Adipocyte (in vitro differentiated cells): Measurements from ENCODE around the gene MAP4K3.
"Not testable (repeated sequence)": the region's sequence is repeated elsewhere in the genome, so short reads cannot be mapped to it uniquely, and the experiment has no call there.

Experiments
- DNase-seq: peaks from one replicate; pipeline ENCODE4 v3.0.0-alpha.2; 2015; ENCODE audit warnings: low read depth
- H3K27me3 ChIP-seq: replicated peaks from 2 replicates; pipeline ENCODE4 v1.7.0; 2013; ENCODE audit warnings: mild to moderate bottlenecking, low read length, moderate library complexity; ENCODE audit not compliant: control insufficient read depth, insufficient read depth
- H3K36me3 ChIP-seq: 2 replicates; pipeline ENCODE4 v1.7.0; 2013; ENCODE audit warnings: low read length, mild to moderate bottlenecking, moderate library complexity; ENCODE audit not compliant: control insufficient read depth, insufficient read depth, severe bottlenecking
- H3K4me1 ChIP-seq: 2 replicates; pipeline ENCODE4 v1.7.0; 2013; ENCODE audit warnings: mild to moderate bottlenecking, low read length, moderate library complexity; ENCODE audit not compliant: control insufficient read depth, insufficient read depth
- H3K4me3 ChIP-seq: 2 replicates; pipeline ENCODE4 v1.7.0; 2013; ENCODE audit warnings: mild to moderate bottlenecking, low read length, moderate library complexity
- H3K9ac ChIP-seq: 2 replicates; pipeline ENCODE4 v1.7.0; 2013; ENCODE audit warnings: mild to moderate bottlenecking, low read length, moderate library complexity
- H3K9me3 ChIP-seq: 2 replicates; pipeline ENCODE4 v1.7.0; 2013; ENCODE audit warnings: mild to moderate bottlenecking, low read length, moderate library complexity; ENCODE audit not compliant: control insufficient read depth

The MAP4K3 gene

GRCh38 chr2:39321056-39322035 is 115.7 kb downstream of the MAP4K3 start:
- peaks cover 68% of the 10 kb centered on the region for H3K36me3 ChIP-seq
- H3K27me3 ChIP-seq, H3K9me3 ChIP-seq, H3K9ac ChIP-seq, H3K4me3 ChIP-seq, DNase-seq, H3K4me1 ChIP-seq: not testable (repeated sequence)

- Histone ChIP-seq H3K9ac (no peak overlapping the region), H3K9me3 (no peaks in the 10 kb centered on the region), H3K27me3 (no peaks in the 10 kb centered on the region), H3K4me3 (no peak overlapping the region), H3K36me3 (peaks cover 62% of the 10 kb centered on the region), H3K4me1 (no peaks in the 10 kb centered on the region)
- DNase-seq = no peak
Observed at GRCh38 chr2:39320162-39320561, 116.9 kb downstream of the MAP4K3 start.

DNA sequence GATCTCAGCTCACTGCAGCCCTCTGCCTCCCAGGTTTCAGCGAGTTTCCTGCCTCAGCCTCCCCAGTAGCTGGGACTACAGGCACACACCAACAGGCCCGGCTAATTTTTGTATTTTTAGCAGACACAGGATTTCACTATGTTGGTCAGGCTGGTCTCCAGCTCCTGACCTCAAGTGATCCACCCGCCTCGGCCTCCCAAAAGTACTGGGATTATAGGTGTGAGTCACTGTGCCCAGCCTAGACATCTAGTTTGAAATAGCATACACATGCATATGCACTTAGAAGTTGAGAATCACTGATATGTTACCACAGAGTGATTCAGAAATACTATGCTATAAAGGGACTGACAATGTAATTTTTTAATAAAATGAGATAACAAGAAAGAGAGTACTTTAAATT is 123.5 kb downstream of the MAP4K3 start:
- Histone ChIP-seq H3K4me1 (no peaks in the 10 kb centered on the region), H3K27me3 (no peaks in the 10 kb centered on the region), H3K9ac (no peak overlapping the region), H3K9me3 (no peaks in the 10 kb centered on the region), H3K36me3 (peaks cover 64% of the 10 kb centered on the region), H3K4me3 (no peak overlapping the region)
- DNase-seq = peak; percentile 74

DNA sequence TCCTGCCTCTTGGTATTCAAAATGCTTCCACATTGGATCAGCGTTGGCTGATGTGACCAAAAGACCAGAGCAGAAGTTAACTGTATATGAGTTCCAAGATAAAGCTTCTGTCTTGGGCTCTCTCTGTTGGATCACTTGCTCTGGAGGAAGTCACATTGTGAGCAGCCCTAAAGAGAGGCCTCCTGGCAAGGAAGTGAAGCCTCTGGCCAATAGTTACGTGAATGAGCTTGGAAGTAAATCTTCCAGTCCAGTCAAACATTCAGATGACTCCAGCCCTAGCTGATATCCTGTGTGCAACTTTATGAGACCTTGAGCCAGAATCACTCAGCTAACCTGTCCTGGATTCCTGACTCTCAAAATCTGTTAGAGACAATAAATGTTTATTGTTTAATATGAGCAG is 125.6 kb downstream of the MAP4K3 start:
- no peaks in the 10 kb centered on the region for H3K4me1 ChIP-seq
- H3K27me3 ChIP-seq = no peaks in the 10 kb centered on the region
- no peak for DNase-seq
- peaks cover 76% of the 10 kb centered on the region for H3K36me3 ChIP-seq
- no peak overlapping the region for H3K9ac ChIP-seq
- H3K4me3 ChIP-seq = no peak overlapping the region
- H3K9me3 ChIP-seq = no peaks in the 10 kb centered on the region

GRCh38 chr2:39308778-39309177 is 128.3 kb downstream of the MAP4K3 start:
- Histone ChIP-seq H3K4me1 (peaks cover 13% of the 10 kb centered on the region), H3K9me3 (no peaks in the 10 kb centered on the region), H3K4me3 (no peak overlapping the region), H3K27me3 (no peaks in the 10 kb centered on the region), H3K36me3 (peaks cover 61% of the 10 kb centered on the region), H3K9ac (no peak overlapping the region)
- no peak for DNase-seq

DNA sequence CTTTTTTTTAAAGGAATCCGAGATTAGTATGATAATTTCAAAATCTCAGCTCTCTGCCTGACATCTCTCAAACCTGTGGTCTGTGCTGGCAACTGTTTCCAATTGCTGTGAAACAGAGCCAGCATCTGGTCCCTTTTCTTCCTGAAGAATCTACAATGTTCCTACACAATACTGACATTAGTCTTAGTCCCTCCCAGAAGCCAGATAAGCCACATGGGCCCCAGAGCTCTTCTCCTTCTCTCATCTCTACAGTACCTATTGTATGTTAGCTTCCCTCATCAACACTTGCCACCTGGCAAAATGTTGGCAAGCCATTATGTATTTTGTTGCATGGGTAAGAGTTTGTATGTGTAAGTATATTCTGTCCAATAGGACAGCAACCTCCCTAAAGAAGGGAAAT is 130.5 kb downstream of the MAP4K3 start:
- Histone ChIP-seq H3K9ac (no peak overlapping the region), H3K9me3 (no peaks in the 10 kb centered on the region), H3K36me3 (peaks cover 42% of the 10 kb centered on the region), H3K27me3 (no peaks in the 10 kb centered on the region), H3K4me1 (peaks cover 13% of the 10 kb centered on the region), H3K4me3 (no peak overlapping the region)
- peak; percentile 8 for DNase-seq

DNA sequence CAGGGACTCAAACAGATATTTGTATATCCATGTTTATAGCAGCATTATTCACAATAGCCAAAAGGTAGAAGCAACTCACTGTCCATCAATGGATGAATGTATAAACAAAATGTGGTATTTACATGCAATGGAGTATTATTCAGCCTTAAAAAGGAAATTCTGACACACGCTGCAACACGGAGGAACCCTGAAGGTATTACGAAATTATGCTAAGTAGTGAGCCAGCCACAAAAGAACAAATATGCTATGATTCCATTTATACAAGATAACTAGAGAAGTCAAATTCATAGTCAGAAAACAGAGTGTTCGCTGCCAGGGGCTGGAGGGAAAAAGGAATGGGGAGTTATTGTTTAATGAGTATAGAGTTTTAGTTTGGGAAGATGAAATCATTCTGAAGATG is 132.4 kb downstream of the MAP4K3 start:
- Histone ChIP-seq H3K9me3 (no peaks in the 10 kb centered on the region), H3K4me3 (no peak overlapping the region), H3K4me1 (peaks cover 13% of the 10 kb centered on the region), H3K36me3 (peaks cover 34% of the 10 kb centered on the region), H3K9ac (no peak overlapping the region), H3K27me3 (no peaks in the 10 kb centered on the region)
- DNase-seq = peak; percentile 22

DNA sequence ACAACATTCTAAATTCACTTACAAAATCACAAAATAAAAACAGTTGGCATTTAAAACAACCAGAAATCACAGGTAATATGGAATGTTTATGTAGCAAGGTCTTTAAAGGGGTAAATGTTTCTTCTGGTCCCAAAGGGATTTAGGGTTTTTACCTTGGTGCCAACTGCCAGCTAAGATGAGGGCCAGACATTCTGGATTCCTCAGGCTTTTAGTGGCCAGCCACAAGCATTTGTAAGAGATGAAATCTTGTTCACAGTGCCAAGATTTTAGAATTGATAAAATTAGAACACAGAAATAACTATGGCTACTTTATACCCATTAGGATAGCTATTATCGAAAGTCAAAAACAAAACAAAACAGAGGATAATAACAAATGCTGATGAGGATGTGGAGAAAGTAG is 132.9 kb downstream of the MAP4K3 start:
- H3K4me1 ChIP-seq = peaks cover 13% of the 10 kb centered on the region
- peak; percentile 68 for DNase-seq

GRCh38 chr2:39301352-39301751 is 135.7 kb downstream of the MAP4K3 start:
- no peaks in the 10 kb centered on the region for H3K9me3 ChIP-seq
- no peak for DNase-seq
- H3K27me3 ChIP-seq = no peaks in the 10 kb centered on the region
- H3K9ac ChIP-seq = no peak overlapping the region
- peaks cover 42% of the 10 kb centered on the region for H3K36me3 ChIP-seq
- peaks cover 13% of the 10 kb centered on the region for H3K4me1 ChIP-seq
- H3K4me3 ChIP-seq = no peak overlapping the region

More for the DNA sequence above, 132.9 kb downstream of the MAP4K3 start:
- no peak overlapping the region for H3K9ac ChIP-seq
- H3K9me3 ChIP-seq = no peaks in the 10 kb centered on the region
- peaks cover 39% of the 10 kb centered on the region for H3K36me3 ChIP-seq
- no peaks in the 10 kb centered on the region for H3K27me3 ChIP-seq
- H3K4me3 ChIP-seq = no peak overlapping the region

DNA sequence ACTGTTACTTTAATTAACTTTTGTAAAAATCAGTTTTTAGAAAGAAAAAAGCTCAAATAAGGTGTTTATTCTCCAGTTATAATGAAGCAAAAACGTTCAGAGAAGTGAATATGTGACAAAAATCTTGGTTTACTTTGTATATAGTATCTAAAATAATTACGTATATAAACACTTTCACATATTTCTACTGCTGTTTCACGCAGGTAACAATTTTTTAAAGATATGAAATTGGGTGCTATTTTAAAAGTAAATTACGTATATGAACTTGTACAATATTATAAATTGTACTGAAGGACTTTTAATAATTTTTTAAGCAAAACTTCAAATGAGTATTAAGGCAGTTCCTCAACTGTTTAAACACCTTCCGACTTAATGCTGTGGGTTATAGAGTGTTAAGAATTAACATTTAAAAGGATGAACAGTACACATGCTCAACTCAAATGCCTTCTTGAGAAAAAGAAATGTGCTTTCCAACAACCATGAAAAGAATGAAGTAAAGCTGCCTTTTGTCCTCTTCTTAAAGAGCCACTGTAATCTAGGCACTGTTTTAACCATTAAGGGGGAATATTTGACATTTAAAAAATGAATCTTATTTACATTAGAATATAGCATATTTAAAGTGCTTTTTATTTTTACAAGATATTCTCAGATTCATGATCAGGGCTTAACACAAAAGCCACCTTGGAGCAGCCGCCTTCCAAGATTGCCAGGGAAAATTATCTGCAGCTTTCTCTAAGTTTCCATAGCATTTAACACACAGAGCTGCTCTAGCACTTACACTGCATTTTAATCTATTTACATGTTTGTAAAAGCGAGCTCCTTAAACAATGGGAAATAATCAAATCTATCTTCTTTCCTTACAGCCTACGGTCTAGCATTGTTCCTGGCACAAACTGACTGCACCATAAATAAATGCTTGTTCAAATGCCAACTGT is 136.8 kb downstream of the MAP4K3 start:
- no peak for DNase-seq
- H3K9ac ChIP-seq = no peak overlapping the region
- peaks cover 46% of the 10 kb centered on the region for H3K36me3 ChIP-seq
- H3K4me1 ChIP-seq = peaks cover 13% of the 10 kb centered on the region
- H3K27me3 ChIP-seq = no peaks in the 10 kb centered on the region
- no peaks in the 10 kb centered on the region for H3K9me3 ChIP-seq
- no peak overlapping the region for H3K4me3 ChIP-seq

- no peak overlapping the region for H3K9ac ChIP-seq
- H3K27me3 ChIP-seq = no peaks in the 10 kb centered on the region
- H3K9me3 ChIP-seq = no peaks in the 10 kb centered on the region
- no peak for DNase-seq
- H3K4me1 ChIP-seq = no peaks in the 10 kb centered on the region
- H3K36me3 ChIP-seq = peaks cover 74% of the 10 kb centered on the region
- H3K4me3 ChIP-seq = no peak overlapping the region
Observed at GRCh38 chr2:39290433-39290832, 146.7 kb downstream of the MAP4K3 start.
